Measurements from ENCODE around the gene TCOF1.

The TCOF1 gene

DNA sequence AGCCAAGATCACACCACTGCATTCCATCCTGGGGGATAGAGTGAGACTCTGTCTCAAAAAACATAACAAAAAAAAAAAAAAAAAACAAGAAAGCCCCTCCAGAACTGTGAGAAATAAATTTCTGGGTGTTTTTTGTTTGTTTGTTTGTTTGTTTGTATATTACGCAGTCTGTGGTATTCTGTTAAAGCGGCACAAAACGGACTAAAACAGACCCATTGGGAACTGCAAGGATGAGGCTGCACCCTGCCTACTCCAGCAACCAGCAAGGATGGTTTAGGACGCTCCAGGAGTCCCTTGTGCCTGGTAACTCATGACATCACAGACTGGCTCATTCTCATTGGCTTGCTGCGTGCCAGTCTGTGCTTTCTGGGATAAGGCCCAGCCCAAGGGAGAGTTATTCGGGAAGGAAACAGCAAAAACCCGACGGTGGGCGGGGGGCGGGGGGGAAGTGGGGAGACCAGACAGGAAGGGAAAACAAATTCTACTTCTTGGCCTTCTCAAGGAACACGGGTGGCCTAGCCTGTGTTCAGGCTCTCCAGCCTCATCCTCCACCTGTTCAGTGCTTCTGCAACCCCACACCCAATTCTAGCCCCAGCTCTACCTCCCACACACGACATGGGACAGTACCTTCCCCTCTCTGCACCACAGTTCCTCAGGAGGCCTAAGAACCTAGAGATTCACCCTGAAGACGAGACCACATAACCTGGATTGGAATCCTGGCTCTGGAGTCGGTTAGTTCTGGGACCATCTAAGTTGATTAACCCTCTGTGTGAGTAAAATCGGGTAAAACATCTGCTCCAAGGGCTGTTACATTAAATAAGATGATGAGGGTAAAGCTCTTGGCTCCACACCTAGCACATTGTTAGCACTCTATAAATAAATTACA lies 52.4 kb downstream of the TCOF1 start:
- peak; percentile 98 for ATAC-seq
- TF ChIP-seq, protein P1, sequence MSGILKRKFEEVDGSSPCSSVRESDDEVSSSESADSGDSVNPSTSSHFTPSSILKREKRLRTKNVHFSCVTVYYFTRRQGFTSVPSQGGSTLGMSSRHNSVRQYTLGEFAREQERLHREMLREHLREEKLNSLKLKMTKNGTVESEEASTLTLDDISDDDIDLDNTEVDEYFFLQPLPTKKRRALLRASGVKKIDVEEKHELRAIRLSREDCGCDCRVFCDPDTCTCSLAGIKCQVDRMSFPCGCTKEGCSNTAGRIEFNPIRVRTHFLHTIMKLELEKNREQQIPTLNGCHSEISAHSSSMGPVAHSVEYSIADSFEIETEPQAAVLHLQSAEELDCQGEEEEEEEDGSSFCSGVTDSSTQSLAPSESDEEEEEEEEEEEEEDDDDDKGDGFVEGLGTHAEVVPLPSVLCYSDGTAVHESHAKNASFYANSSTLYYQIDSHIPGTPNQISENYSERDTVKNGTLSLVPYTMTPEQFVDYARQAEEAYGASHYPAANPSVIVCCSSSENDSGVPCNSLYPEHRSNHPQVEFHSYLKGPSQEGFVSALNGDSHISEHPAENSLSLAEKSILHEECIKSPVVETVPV (CRISPR knock-in tag; IDR thresholded peaks at IDR 0.05) = no peak
- TF ChIP-seq ZFP30 (CRISPR knock-in tag; IDR thresholded peaks at IDR 0.05) (no peak), TOX (CRISPR knock-in tag; IDR thresholded peaks at IDR 0.05; ENCODE audit: borderline replicate concordance) (no peak), ZNF70 (CRISPR knock-in tag; IDR thresholded peaks at IDR 0.05) (no peak), ZFP3 (CRISPR knock-in tag; IDR thresholded peaks at IDR 0.05) (no peak), PPARA (CRISPR knock-in tag; IDR thresholded peaks at IDR 0.05; ENCODE audit: borderline replicate concordance) (no peak)
- TF ChIP-seq, protein P2, sequence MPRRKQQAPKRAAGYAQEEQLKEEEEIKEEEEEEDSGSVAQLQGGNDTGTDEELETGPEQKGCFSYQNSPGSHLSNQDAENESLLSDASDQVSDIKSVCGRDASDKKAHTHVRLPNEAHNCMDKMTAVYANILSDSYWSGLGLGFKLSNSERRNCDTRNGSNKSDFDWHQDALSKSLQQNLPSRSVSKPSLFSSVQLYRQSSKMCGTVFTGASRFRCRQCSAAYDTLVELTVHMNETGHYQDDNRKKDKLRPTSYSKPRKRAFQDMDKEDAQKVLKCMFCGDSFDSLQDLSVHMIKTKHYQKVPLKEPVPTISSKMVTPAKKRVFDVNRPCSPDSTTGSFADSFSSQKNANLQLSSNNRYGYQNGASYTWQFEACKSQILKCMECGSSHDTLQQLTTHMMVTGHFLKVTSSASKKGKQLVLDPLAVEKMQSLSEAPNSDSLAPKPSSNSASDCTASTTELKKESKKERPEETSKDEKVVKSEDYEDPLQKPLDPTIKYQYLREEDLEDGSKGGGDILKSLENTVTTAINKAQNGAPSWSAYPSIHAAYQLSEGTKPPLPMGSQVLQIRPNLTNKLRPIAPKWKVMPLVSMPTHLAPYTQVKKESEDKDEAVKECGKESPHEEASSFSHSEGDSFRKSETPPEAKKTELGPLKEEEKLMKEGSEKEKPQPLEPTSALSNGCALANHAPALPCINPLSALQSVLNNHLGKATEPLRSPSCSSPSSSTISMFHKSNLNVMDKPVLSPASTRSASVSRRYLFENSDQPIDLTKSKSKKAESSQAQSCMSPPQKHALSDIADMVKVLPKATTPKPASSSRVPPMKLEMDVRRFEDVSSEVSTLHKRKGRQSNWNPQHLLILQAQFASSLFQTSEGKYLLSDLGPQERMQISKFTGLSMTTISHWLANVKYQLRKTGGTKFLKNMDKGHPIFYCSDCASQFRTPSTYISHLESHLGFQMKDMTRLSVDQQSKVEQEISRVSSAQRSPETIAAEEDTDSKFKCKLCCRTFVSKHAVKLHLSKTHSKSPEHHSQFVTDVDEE (CRISPR knock-in tag; IDR thresholded peaks at IDR 0.05) = no peak

DNA sequence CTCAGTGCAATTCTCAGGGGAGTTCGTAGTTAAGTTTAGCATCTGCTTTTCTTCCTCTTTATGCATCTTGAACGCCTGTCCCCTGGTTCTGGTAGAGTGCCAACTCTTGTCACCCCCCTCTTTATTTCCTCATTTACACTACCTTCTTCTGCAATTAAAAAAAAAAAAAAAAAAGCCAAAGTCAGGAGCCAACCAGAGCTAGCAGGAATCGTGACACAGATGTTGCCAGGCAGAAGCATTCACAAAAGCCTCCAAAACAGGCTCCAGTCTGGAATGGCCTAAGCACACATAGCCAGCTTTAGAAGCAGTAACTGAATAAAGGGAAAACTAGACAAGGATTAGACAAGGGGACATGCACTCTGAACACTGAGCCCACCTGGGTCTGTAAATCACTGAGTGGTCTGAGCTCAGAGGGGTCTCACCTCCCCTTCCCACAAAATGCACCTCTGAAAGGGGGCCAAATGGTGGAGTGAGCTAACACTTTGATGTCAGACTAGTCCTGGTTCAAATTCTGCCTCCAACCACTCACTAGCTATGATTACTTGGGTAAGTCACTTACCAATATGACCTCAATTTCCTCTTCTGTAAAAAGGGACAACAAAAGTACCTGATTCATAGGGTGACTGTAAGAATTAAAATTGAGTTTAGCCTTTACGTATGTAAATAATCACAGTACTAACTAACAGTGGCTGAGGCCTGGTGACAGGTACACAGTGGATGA lies 53.2 kb downstream of the TCOF1 start:
- TF ChIP-seq SNAI2 (CRISPR knock-in tag; IDR thresholded peaks at IDR 0.05) (no peak), OSR1 (CRISPR knock-in tag; IDR thresholded peaks at IDR 0.05) (no peak), TOX (CRISPR knock-in tag; IDR thresholded peaks at IDR 0.05; ENCODE audit: borderline replicate concordance) (no peak), TCF4 (CRISPR knock-in tag; IDR thresholded peaks at IDR 0.05; ENCODE audit: borderline replicate concordance) (no peak), ZFP30 (CRISPR knock-in tag; IDR thresholded peaks at IDR 0.05) (no peak), ZNF8 (CRISPR knock-in tag; IDR thresholded peaks at IDR 0.05) (no peak), CSDC2 (CRISPR knock-in tag; IDR thresholded peaks at IDR 0.05) (no peak), PPARA (CRISPR knock-in tag; IDR thresholded peaks at IDR 0.05; ENCODE audit: borderline replicate concordance) (no peak), ZC3H10 (CRISPR knock-in tag; IDR thresholded peaks at IDR 0.05) (no peak), ZNF565 (CRISPR knock-in tag; conservative IDR thresholded peaks at IDR 0.05; ENCODE audit: low read depth) (no peak), ISL1 (CRISPR knock-in tag; IDR thresholded peaks at IDR 0.05) (no peak), ESRRG (CRISPR knock-in tag; IDR thresholded peaks at IDR 0.05) (no peak), BACH2 (CRISPR knock-in tag; IDR thresholded peaks at IDR 0.05; ENCODE audit: borderline replicate concordance) (no peak), RARB (CRISPR knock-in tag; IDR thresholded peaks at IDR 0.05) (no peak), ZFP3 (CRISPR knock-in tag; IDR thresholded peaks at IDR 0.05) (no peak), ZNF70 (CRISPR knock-in tag; IDR thresholded peaks at IDR 0.05) (no peak)
- TF ChIP-seq, protein P2 (CRISPR knock-in tag; IDR thresholded peaks at IDR 0.05) = no peak
- TF ChIP-seq, protein P3, sequence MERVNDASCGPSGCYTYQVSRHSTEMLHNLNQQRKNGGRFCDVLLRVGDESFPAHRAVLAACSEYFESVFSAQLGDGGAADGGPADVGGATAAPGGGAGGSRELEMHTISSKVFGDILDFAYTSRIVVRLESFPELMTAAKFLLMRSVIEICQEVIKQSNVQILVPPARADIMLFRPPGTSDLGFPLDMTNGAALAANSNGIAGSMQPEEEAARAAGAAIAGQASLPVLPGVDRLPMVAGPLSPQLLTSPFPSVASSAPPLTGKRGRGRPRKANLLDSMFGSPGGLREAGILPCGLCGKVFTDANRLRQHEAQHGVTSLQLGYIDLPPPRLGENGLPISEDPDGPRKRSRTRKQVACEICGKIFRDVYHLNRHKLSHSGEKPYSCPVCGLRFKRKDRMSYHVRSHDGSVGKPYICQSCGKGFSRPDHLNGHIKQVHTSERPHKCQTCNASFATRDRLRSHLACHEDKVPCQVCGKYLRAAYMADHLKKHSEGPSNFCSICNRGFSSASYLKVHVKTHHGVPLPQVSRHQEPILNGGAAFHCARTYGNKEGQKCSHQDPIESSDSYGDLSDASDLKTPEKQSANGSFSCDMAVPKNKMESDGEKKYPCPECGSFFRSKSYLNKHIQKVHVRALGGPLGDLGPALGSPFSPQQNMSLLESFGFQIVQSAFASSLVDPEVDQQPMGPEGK (CRISPR knock-in tag; IDR thresholded peaks at IDR 0.05; ENCODE audit: borderline replicate concordance) = no peak
- TF ChIP-seq, protein P4, sequence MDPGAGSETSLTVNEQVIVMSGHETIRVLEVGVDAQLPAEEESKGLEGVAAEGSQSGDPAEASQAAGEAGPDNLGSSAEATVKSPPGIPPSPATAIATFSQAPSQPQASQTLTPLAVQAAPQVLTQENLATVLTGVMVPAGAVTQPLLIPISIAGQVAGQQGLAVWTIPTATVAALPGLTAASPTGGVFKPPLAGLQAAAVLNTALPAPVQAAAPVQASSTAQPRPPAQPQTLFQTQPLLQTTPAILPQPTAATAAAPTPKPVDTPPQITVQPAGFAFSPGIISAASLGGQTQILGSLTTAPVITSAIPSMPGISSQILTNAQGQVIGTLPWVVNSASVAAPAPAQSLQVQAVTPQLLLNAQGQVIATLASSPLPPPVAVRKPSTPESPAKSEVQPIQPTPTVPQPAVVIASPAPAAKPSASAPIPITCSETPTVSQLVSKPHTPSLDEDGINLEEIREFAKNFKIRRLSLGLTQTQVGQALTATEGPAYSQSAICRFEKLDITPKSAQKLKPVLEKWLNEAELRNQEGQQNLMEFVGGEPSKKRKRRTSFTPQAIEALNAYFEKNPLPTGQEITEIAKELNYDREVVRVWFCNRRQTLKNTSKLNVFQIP (CRISPR knock-in tag; IDR thresholded peaks at IDR 0.05; ENCODE audit: borderline replicate concordance, low read depth) = no peak
- TF ChIP-seq, protein P1 (CRISPR knock-in tag; IDR thresholded peaks at IDR 0.05) = no peak

More for the DNA sequence above, 53.2 kb downstream of the TCOF1 start:
- peak; percentile 89 for ATAC-seq
